ENCODE results near the gene LRP2. TPM values are rescaled to one million over a fixed set of nuclear protein-coding genes. Genes with fewer than 3 reads are reported as not detected.

Gene LRP2
- total RNA-seq, result not detected in 2 replicates

GRCh38 chr2:169362118-169362893 lies at the start of gene LRP2:
Gene LRP2 (minus strand): TSS chr2:169362534. CDS start chr2:169362399, 135 bp downstream.

Other genes with a start within 250 kb of the LRP2 start
- gene BBS5, start 117.0 kb upstream of the LRP2 start, total RNA-seq, result 5.0 and 5.8 TPM in 2 replicates
- gene KLHL41, start 147.2 kb upstream of the LRP2 start, total RNA-seq, result 0.97 TPM in 2 replicates
- 18.0 and 19.8 TPM in 2 replicates for gene FASTKD1, start 211.3 kb upstream of the LRP2 start, total RNA-seq
- 22.7 and 24.5 TPM in 2 replicates for gene PPIG, start 221.8 kb upstream of the LRP2 start, total RNA-seq

Data from hair follicle dermal papilla cell (primary cell).